ENCODE measurements around the gene DENND6B.

GRCh38 chr22:50302041-50302541 lies 24.7 kb downstream of the DENND6B start:
- TF ChIP-seq CTCF (IDR thresholded peaks at IDR 0.05) (no peak), POLR2A (IDR thresholded peaks at IDR 0.05) (no peak), POLR2AphosphoS5 (IDR thresholded peaks at IDR 0.05) (no peak)
